GM12878 (cell line): ENCODE data around the gene ALDH1A1. TPM values are rescaled to one million over a fixed set of nuclear protein-coding genes. Genes with fewer than 3 reads are reported as not detected.

Experiments used
- ATAC-seq: fragments of 200-7000 bp; cut with Tn5 transposase; 3 replicates; pipeline ENCODE4 v1.9.1; 2020; ENCODE audit warnings: mild to moderate bottlenecking, moderate library complexity
- BruUV-seq: library from RNA; stranded (reverse); fragments of 400-500 nt; replicated peaks from 2 replicates; lab custom pipeline; 2021; lab: Mats Ljungman, UMichigan
- CTCF ChIA-PET: fragments of 300-600 bp; sonication (Branson Sonifier 250); formaldehyde crosslinking; extraction: SDS; loops from one replicate; lab custom pipeline; 2021; ENCODE audit warnings: inconsistent platforms; lab: Yijun Ruan, JAX
- POLR2A ChIA-PET: fragments of 350-600 bp; formaldehyde crosslinking; extraction: SDS; loops from one replicate; lab custom pipeline; 2021; ENCODE audit warnings: inconsistent platforms; lab: Charles Lee
- RAD21 ChIA-PET: fragments of 300-600 bp; sonication (Branson Sonifier 250); formaldehyde crosslinking; loops from one replicate; lab custom pipeline; 2023; ENCODE audit warnings: antibody characterized with exemption; ENCODE audit not compliant: unreplicated experiment; lab: Charles Lee
- SMC1A ChIA-PET: fragments of 300-600 bp; sonication (Branson Sonifier 250); formaldehyde crosslinking; loops from one replicate; lab custom pipeline; 2023; ENCODE audit not compliant: unreplicated experiment, uncharacterized antibody; lab: Charles Lee
- DNase-seq: peaks from one replicate; pipeline ENCODE4 v3.0.0-alpha.2; 2011; ENCODE audit warnings: low read depth, low spot score
- FAIRE-seq: peaks from 3 replicates; lab custom pipeline; 2011; peaks lifted over from hg19 to GRCh38; lab: Jason Lieb, UNC
- H2AFZ ChIP-seq: 2 replicates; pipeline ENCODE4 v1.6.0; 2011; ENCODE audit warnings: low read depth, low read length, control low read depth; ENCODE audit not compliant: control insufficient read depth
- H3K27ac ChIP-seq: 2 replicates; pipeline ENCODE4 v1.5.1; 2011; ENCODE audit warnings: control low read depth; ENCODE audit not compliant: control insufficient read depth, insufficient read depth
- H3K27me3 ChIP-seq, 2 experiments: replicated peaks in 1 of 2; 2 replicates each; pipeline versions ENCODE4 v1.6.0 to v1.6.1; 2011; ENCODE audit warnings: low read length in 1 of 2; ENCODE audit not compliant: control insufficient read depth in 2 of 2, insufficient read depth in 2 of 2
- H3K36me3 ChIP-seq, 2 experiments: 2 replicates each; pipeline ENCODE4 v1.5.1; 2011; ENCODE audit warnings: low read length in 1 of 2; ENCODE audit not compliant: control insufficient read depth in 2 of 2, insufficient read depth in 2 of 2
- H3K4me1 ChIP-seq: 2 replicates; pipeline ENCODE4 v1.6.1; 2011; ENCODE audit warnings: mild to moderate bottlenecking, low read length, moderate library complexity, mixed read lengths; ENCODE audit not compliant: control insufficient read depth, insufficient read depth
- H3K4me2 ChIP-seq: 2 replicates; pipeline ENCODE4 v1.6.0; 2011; ENCODE audit warnings: control low read depth; ENCODE audit not compliant: control insufficient read depth, insufficient read depth
- H3K4me3 ChIP-seq: fragments of 200-600 bp; sonication (generic); 2 replicates; pipeline ENCODE4 v1.5.1; 2016
- H3K79me2 ChIP-seq: 2 replicates; pipeline ENCODE4 v1.6.0; 2011; ENCODE audit warnings: low read length; ENCODE audit not compliant: control insufficient read depth, insufficient read depth
- H3K9ac ChIP-seq: 2 replicates; pipeline ENCODE4 v1.8.0; 2011; ENCODE audit warnings: low read length, control low read depth, mixed read lengths; ENCODE audit not compliant: control insufficient read depth, insufficient read depth
- H3K9me3 ChIP-seq: replicated peaks from 3 replicates; pipeline ENCODE4 v1.5.1; 2011; ENCODE audit warnings: mild to moderate bottlenecking, low read length; ENCODE audit not compliant: control insufficient read depth, insufficient read depth
- H4K20me1 ChIP-seq: 2 replicates; pipeline ENCODE4 v1.6.0; 2011; ENCODE audit not compliant: control insufficient read depth, insufficient read depth
- IRF5 ChIP-seq: fragments of 450-650 bp; IDR thresholded peaks from 2 replicates; pipeline ENCODE4 v1.6.1; 2017; ENCODE audit warnings: borderline replicate concordance
- WGBS: methylation state at CpG from one replicate; pipeline ENCODE4 v1.1.6; 2016; ENCODE audit warnings: low lambda C conversion rate; ENCODE audit not compliant: insufficient replicate concordance, insufficient coverage; ENCODE audit errors: missing lambda C conversion rate; 5-methylcytosine and 5-hydroxymethylcytosine counted together
- in situ Hi-C: fragments of 300-500 bp; cut with MboI; formaldehyde crosslinking; loops from 9 replicates; pipeline ENCODE4 v1.14.3; 2018; ENCODE audit warnings: mixed read lengths
- intact Hi-C: fragments of 100-400 bp; cut with micrococcal nuclease; formaldehyde crosslinking; loops from one replicate; pipeline ENCODE4 v1.14.2; 2022; ENCODE audit not compliant: unreplicated experiment
- polyA plus RNA-seq, 11 experiments: library from polyadenylated mRNA; depleted of rRNA in 4 of 11; unstranded in 6 of 11; stranded (reverse) in 5 of 11; fragments of >200 nt; fragmentation: Nextera tagmentation in 4 of 11; fragmentation: Illumina TruSeq in 1 of 11; extraction: Ambion mirVana in 4 of 11; extraction: Trizol in 1 of 11; gene quantifications; 1 replicate in 1 of 11; 2 replicates in 10 of 11; pipeline versions ENCODE4 v1.2.1 to v1.2.3, GENCODE V29; 2011 to 2016; ENCODE audit warnings: inconsistent platforms in 2 of 11, missing spikeins in 2 of 11, low read depth in 1 of 11
- total RNA-seq, 4 experiments: library from RNA; depleted of rRNA in 3 of 4; stranded (reverse); fragments of >200 nt in 3 of 4; fragmentation: Illumina TruSeq in 1 of 4; extraction: Trizol in 1 of 4; gene quantifications; 2 replicates each; pipeline versions ENCODE4 v1.2.1 to v1.2.3, GENCODE V29; 2013 to 2021
- TF ChIP-seq, protein P1 (sequence below): IDR thresholded peaks from 2 replicates; pipeline ENCODE4 v1.6.1; 2011; ENCODE audit warnings: borderline replicate concordance, low read depth, mild to moderate bottlenecking, moderate library complexity, mixed read lengths, low read length; ENCODE audit not compliant: insufficient read depth; ENCODE audit errors: extremely low read length

ALDH1A1 gene
- total and polyA plus RNA-seq, 10 of the 15 experiments (the other 5 are each of a cell fraction or from before 2014, with no cell fraction given) = 0.03 to 0.54 TPM; not detected in 8

DNA sequence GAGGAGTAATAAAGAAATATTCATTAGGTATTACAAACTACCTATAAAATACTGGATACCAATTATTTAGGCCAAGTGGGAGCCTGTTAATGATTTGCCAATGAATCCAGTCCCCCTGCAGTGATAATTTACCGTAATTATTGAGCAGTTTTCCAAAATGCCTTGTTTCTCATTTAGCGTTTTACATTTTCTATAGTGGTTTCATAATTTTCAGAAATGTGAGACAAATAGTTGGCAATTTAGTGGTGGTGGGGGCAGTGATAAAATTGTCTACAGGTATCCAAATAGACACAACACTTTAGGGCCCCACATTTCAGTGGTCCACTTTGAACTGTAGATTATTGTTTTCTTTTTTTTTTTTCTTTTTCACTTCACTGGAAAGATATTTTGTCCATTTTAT is 27.3 kb upstream of the ALDH1A1 start:
- POLR2A ChIA-PET = no interaction called here

More for the DNA sequence above, 27.3 kb upstream of the ALDH1A1 start:
- no peak overlapping the region for H3K4me2 ChIP-seq
- in situ Hi-C loops = no loop called here
- intact Hi-C loops = no loop called here
- no peaks in the 10 kb centered on the region for H3K4me1 ChIP-seq
- BruUV-seq = no TSS peak
- DNase-seq (no peak), FAIRE-seq (no peak), ATAC-seq (no peak)
- no peaks in the 10 kb centered on the region for H3K79me2 ChIP-seq
- 49% methylated on average over 2 of the region's 2 CpGs for WGBS
- TF ChIP-seq, protein P1, sequence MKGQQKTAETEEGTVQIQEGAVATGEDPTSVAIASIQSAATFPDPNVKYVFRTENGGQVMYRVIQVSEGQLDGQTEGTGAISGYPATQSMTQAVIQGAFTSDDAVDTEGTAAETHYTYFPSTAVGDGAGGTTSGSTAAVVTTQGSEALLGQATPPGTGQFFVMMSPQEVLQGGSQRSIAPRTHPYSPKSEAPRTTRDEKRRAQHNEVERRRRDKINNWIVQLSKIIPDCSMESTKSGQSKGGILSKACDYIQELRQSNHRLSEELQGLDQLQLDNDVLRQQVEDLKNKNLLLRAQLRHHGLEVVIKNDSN = no peak
- no peak for TF ChIP-seq IRF5
- no peak overlapping the region for H3K9ac ChIP-seq
- no peaks in the 10 kb centered on the region for H3K36me3 ChIP-seq
- CTCF ChIA-PET = no interaction called here
- no peak overlapping the region for H2AFZ ChIP-seq
- H3K27ac ChIP-seq = no peak overlapping the region
- no peaks in the 10 kb centered on the region for H4K20me1 ChIP-seq
- RAD21 ChIA-PET = no interaction called here
- no peaks in the 10 kb centered on the region for H3K27me3 ChIP-seq
- no peak overlapping the region for H3K4me3 ChIP-seq
- SMC1A ChIA-PET = no interaction called here
- H3K9me3 ChIP-seq = no peaks in the 10 kb centered on the region
